WTC11 (cell line): Measurements from ENCODE around the gene PAN3. TPM values are rescaled to one million over a fixed set of nuclear protein-coding genes. Genes with fewer than 3 reads are reported as not detected.

Experiments
- ATAC-seq: fragments of 200-7000 bp; cut with Tn5 transposase; 2 replicates; pipeline ENCODE4 v1.10.0; 2021; ENCODE audit warnings: mild to moderate bottlenecking, moderate library complexity
- CTCF ChIA-PET: fragments of 300-600 bp; sonication (Branson Sonifier 250); formaldehyde crosslinking; loops from one replicate; lab custom pipeline; 2021; ENCODE audit warnings: antibody characterized with exemption; lab: Charles Lee
- POLR2A ChIA-PET: fragments of 350-600 bp; sonication (Branson Sonifier 250); formaldehyde crosslinking; loops from one replicate; lab custom pipeline; 2021; ENCODE audit warnings: antibody characterized with exemption; lab: Charles Lee
- DNase-seq: peaks from one replicate; pipeline ENCODE4 v3.0.0; 2021; ENCODE audit warnings: low spot score
- H3K27ac Mint-ChIP-seq: 2 replicates; pipeline ENCODE4 v1.8.0; 2021; ENCODE audit warnings: mixed read lengths
- H3K27me3 Mint-ChIP-seq: 2 replicates; pipeline ENCODE4 v1.8.0; 2021; ENCODE audit warnings: low read depth, mild to moderate bottlenecking, moderate library complexity, mixed read lengths
- H3K36me3 Mint-ChIP-seq: 2 replicates; pipeline ENCODE4 v1.8.0; 2021; ENCODE audit warnings: mixed read lengths
- H3K4me1 Mint-ChIP-seq: 2 replicates; pipeline ENCODE4 v1.8.0; 2022; ENCODE audit warnings: mixed read lengths
- H3K4me3 Mint-ChIP-seq: 2 replicates; pipeline ENCODE4 v1.8.0; 2021; ENCODE audit warnings: mild to moderate bottlenecking, moderate library complexity, mixed read lengths
- H3K9me3 Mint-ChIP-seq: 2 replicates; pipeline ENCODE4 v1.8.0; 2021; ENCODE audit warnings: mixed read lengths
- ATF3 ChIP-seq: sonication (generic); formaldehyde crosslinking; conservative IDR thresholded peaks from 2 replicates; pipeline ENCODE4 v1.8.1; 2022; ENCODE audit warnings: mild to moderate bottlenecking, missing genetic modification reagents
- E2F5 ChIP-seq: sonication (generic); formaldehyde crosslinking; IDR thresholded peaks from 2 replicates; pipeline ENCODE4 v1.8.1; 2022; ENCODE audit warnings: mild to moderate bottlenecking, moderate library complexity, missing genetic modification reagents
- EMX1 ChIP-seq: fragments of 250-450 bp; sonication (Bioruptor Pico); IDR thresholded peaks from 2 replicates; pipeline ENCODE4 v1.8.0; 2021; ENCODE audit warnings: mild to moderate bottlenecking
- FOXP4 ChIP-seq: sonication (generic); formaldehyde crosslinking; IDR thresholded peaks from 2 replicates; pipeline ENCODE4 v1.8.0; 2022; ENCODE audit warnings: mild to moderate bottlenecking, missing genetic modification reagents
- HMGA2 ChIP-seq: fragments of 250-450 bp; sonication (Bioruptor Pico); IDR thresholded peaks from 2 replicates; pipeline ENCODE4 v1.4.0; 2021; ENCODE audit warnings: mild to moderate bottlenecking, moderate library complexity
- IRF2 ChIP-seq: sonication (generic); formaldehyde crosslinking; IDR thresholded peaks from 2 replicates; pipeline ENCODE4 v1.8.0; 2022; ENCODE audit warnings: low read depth, missing genetic modification reagents, borderline replicate concordance
- MAX ChIP-seq: sonication (generic); formaldehyde crosslinking; IDR thresholded peaks from 2 replicates; pipeline ENCODE4 v1.8.0; 2022; ENCODE audit warnings: mild to moderate bottlenecking, missing genetic modification reagents
- NFYB ChIP-seq: sonication (generic); formaldehyde crosslinking; conservative IDR thresholded peaks from 2 replicates; pipeline ENCODE4 v1.8.0; 2022; ENCODE audit warnings: low read depth, missing genetic modification reagents
- SMAD3 ChIP-seq: sonication (generic); formaldehyde crosslinking; IDR thresholded peaks from 2 replicates; pipeline ENCODE4 v1.8.0; 2022; ENCODE audit warnings: missing genetic modification reagents, mild to moderate bottlenecking, borderline replicate concordance
- TCF7 ChIP-seq: sonication (generic); formaldehyde crosslinking; IDR thresholded peaks from 2 replicates; pipeline ENCODE4 v1.8.0; 2022; ENCODE audit warnings: mild to moderate bottlenecking, low read depth, missing genetic modification reagents, moderate library complexity
- TEAD1 ChIP-seq: sonication (generic); formaldehyde crosslinking; IDR thresholded peaks from 2 replicates; pipeline ENCODE4 v1.8.0; 2022; ENCODE audit warnings: mild to moderate bottlenecking, missing genetic modification reagents
- ZNF121 ChIP-seq: sonication (generic); formaldehyde crosslinking; IDR thresholded peaks from 2 replicates; pipeline ENCODE4 v1.8.0; 2023; ENCODE audit warnings: missing genetic modification reagents
- ZNF219 ChIP-seq: sonication (generic); formaldehyde crosslinking; IDR thresholded peaks from 2 replicates; pipeline ENCODE4 v1.8.0; 2023; ENCODE audit warnings: missing genetic modification reagents, mild to moderate bottlenecking, borderline replicate concordance
- ZNF232 ChIP-seq: sonication (generic); formaldehyde crosslinking; IDR thresholded peaks from 2 replicates; pipeline ENCODE4 v1.8.0; 2022; ENCODE audit warnings: mild to moderate bottlenecking, missing genetic modification reagents
- ZNF317 ChIP-seq: sonication (generic); formaldehyde crosslinking; IDR thresholded peaks from 2 replicates; pipeline ENCODE4 v1.8.1; 2023; ENCODE audit warnings: low read depth, mild to moderate bottlenecking, moderate library complexity, missing genetic modification reagents, borderline replicate concordance
- ZNF532 ChIP-seq: fragments of 250-450 bp; sonication (Bioruptor Pico); IDR thresholded peaks from 2 replicates; pipeline ENCODE4 v1.9.0; 2021; ENCODE audit warnings: mild to moderate bottlenecking, borderline replicate concordance
- ZNF671 ChIP-seq: fragments of 250-450 bp; sonication (Bioruptor Pico); IDR thresholded peaks from 2 replicates; pipeline ENCODE4 v1.8.0; 2021; ENCODE audit warnings: mild to moderate bottlenecking
- total RNA-seq: library from RNA; stranded (reverse); gene quantifications from 3 replicates; pipeline ENCODE4 v1.2.3, GENCODE V29; 2021
- TF ChIP-seq, protein P1 (sequence below): sonication (generic); formaldehyde crosslinking; IDR thresholded peaks from 2 replicates; pipeline ENCODE4 v1.8.1; 2023; ENCODE audit warnings: mild to moderate bottlenecking, missing genetic modification reagents, moderate library complexity
- TF ChIP-seq, protein P2 (sequence below): sonication (generic); formaldehyde crosslinking; IDR thresholded peaks from 2 replicates; pipeline ENCODE4 v1.8.1; 2022; ENCODE audit warnings: mild to moderate bottlenecking, missing genetic modification reagents, moderate library complexity, borderline replicate concordance
- TF ChIP-seq, protein P3 (sequence below): sonication (generic); formaldehyde crosslinking; IDR thresholded peaks from 2 replicates; pipeline ENCODE4 v1.8.1; 2022; ENCODE audit warnings: missing genetic modification reagents, borderline replicate concordance

Gene PAN3
- total RNA-seq, 1 experiment from 2014 or later, result 37.8 TPM

DNA sequence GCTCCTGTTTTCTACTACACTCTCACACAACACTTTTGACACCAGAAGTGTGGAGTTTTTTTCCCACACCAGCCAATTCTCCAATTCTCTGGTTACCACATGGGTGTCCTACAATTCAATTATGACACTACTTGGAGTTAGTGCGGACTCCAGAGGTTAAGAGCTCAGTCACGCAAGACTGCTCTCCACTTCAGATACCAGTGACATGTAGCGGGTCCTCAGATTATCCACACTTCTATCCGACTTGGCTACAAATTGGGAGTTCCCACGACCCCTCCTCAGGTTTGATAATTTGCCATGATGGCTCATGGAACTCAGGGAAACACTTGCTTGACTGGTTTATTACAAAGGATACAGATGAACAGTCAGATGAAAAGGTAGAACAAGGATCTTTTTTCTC is 32.9 kb downstream of the PAN3 start (continued):
- TF ChIP-seq, protein P1, sequence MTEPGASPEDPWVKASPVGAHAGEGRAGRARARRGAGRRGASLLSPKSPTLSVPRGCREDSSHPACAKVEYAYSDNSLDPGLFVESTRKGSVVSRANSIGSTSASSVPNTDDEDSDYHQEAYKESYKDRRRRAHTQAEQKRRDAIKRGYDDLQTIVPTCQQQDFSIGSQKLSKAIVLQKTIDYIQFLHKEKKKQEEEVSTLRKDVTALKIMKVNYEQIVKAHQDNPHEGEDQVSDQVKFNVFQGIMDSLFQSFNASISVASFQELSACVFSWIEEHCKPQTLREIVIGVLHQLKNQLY (CRISPR knock-in tag), result no peak
- TF ChIP-seq FOXP4 (no peak), E2F5 (CRISPR knock-in tag) (no peak), TCF7 (no peak), ZNF232 (CRISPR knock-in tag) (no peak), ZNF219 (CRISPR knock-in tag) (no peak), MAX (CRISPR knock-in tag) (no peak), SMAD3 (CRISPR knock-in tag) (no peak), ZNF532 (CRISPR knock-in tag) (no peak), IRF2 (no peak), ZNF121 (CRISPR knock-in tag) (no peak), ZNF317 (CRISPR knock-in tag) (no peak)

- Mint-ChIP-seq H3K4me3 (no peak overlapping the region), H3K27ac (peak overlapping the region; percentile 81; the same call in 1 of the 2 replicates), H3K9me3 (no peaks in the 10 kb centered on the region)
- POLR2A ChIA-PET, result no interaction called here
- no peak for TF ChIP-seq NFYB (CRISPR knock-in tag)
- no peak for TF ChIP-seq FOXP4
- TF ChIP-seq IRF2, result no peak
- TF ChIP-seq, protein P1 (CRISPR knock-in tag), result no peak
- TF ChIP-seq ATF3, result no peak
- TF ChIP-seq HMGA2 (CRISPR knock-in tag), result no peak
- no peak for TF ChIP-seq TEAD1
- no peak for TF ChIP-seq ZNF671 (CRISPR knock-in tag)
- no peak for TF ChIP-seq EMX1
- TF ChIP-seq, protein P2, sequence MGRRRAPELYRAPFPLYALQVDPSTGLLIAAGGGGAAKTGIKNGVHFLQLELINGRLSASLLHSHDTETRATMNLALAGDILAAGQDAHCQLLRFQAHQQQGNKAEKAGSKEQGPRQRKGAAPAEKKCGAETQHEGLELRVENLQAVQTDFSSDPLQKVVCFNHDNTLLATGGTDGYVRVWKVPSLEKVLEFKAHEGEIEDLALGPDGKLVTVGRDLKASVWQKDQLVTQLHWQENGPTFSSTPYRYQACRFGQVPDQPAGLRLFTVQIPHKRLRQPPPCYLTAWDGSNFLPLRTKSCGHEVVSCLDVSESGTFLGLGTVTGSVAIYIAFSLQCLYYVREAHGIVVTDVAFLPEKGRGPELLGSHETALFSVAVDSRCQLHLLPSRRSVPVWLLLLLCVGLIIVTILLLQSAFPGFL (CRISPR knock-in tag), result no peak
- TF ChIP-seq, protein P3, sequence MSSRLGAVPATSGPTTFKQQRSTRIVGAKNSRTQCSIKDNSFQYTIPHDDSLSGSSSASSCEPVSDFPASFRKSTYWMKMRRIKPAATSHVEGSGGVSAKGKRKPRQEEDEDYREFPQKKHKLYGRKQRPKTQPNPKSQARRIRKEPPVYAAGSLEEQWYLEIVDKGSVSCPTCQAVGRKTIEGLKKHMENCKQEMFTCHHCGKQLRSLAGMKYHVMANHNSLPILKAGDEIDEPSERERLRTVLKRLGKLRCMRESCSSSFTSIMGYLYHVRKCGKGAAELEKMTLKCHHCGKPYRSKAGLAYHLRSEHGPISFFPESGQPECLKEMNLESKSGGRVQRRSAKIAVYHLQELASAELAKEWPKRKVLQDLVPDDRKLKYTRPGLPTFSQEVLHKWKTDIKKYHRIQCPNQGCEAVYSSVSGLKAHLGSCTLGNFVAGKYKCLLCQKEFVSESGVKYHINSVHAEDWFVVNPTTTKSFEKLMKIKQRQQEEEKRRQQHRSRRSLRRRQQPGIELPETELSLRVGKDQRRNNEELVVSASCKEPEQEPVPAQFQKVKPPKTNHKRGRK, result no peak
- TF ChIP-seq, all 79 proteins: peak for 0
- ATAC-seq (no peak), DNase-seq (no peak)
- Mint-ChIP-seq H3K36me3 (peaks cover 13% of the 10 kb centered on the region), H3K27me3 (no peaks in the 10 kb centered on the region), H3K4me1 (peaks cover 22% of the 10 kb centered on the region)
- CTCF ChIA-PET, result no interaction called here
These were observed 34.6 kb downstream of the PAN3 start for GRCh38 chr13:28172947-28173346.
